Naive thymus-derived CD4-positive, alpha-beta T cell (primary cell): ENCODE measurements around the gene NEDD4. TPM values are rescaled to one million over a fixed set of nuclear protein-coding genes. Genes with fewer than 3 reads are reported as not detected.

Experiments used
- ATAC-seq: fragments of 150-1000 bp; cut with Tn5 transposase; 2 replicates; pipeline ENCODE4 v1.10.0; 2021; ENCODE audit warnings: mild to moderate bottlenecking, moderate library complexity
- CTCF ChIA-PET: fragments of 350-600 bp; sonication (Branson Sonifier 250); formaldehyde crosslinking; loops from one replicate; lab custom pipeline; 2021; ENCODE audit warnings: antibody characterized with exemption; lab: Charles Lee
- POLR2A ChIA-PET: fragments of 350-600 bp; sonication (Branson Sonifier 250); formaldehyde crosslinking; loops from one replicate; lab custom pipeline; 2021; ENCODE audit warnings: antibody characterized with exemption, inconsistent platforms; lab: Charles Lee
- DNase-seq, 9 donors: peaks; one replicate each; pipeline versions ENCODE4 v3.0.0 to v3.0.0-alpha.2; 2020 to 2022; ENCODE audit warnings: mixed read lengths in 1 of 9
- H3K27ac ChIP-seq: one replicate; pipeline ENCODE4 v1.7.0; 2013; ENCODE audit warnings: mild to moderate bottlenecking, low read depth, low read length, moderate library complexity
- H3K27me3 ChIP-seq, 2 donors: one replicate each; pipeline ENCODE4 v1.7.0; 2013; ENCODE audit warnings: low read length in 2 of 2, mild to moderate bottlenecking in 2 of 2, moderate library complexity in 2 of 2; ENCODE audit not compliant: control insufficient read depth in 2 of 2, insufficient read depth in 2 of 2
- H3K36me3 ChIP-seq, 3 experiments: 1 replicate in 2 of 3; 2 replicates in 1 of 3; pipeline ENCODE4 v1.7.0; 2013; ENCODE audit warnings: low read length in 3 of 3, mild to moderate bottlenecking in 3 of 3, moderate library complexity in 1 of 3; ENCODE audit not compliant: insufficient read depth in 3 of 3, control insufficient read depth in 2 of 3
- H3K4me1 ChIP-seq, 2 donors: one replicate each; pipeline ENCODE4 v1.7.0; 2013; ENCODE audit warnings: low read length in 2 of 2, mild to moderate bottlenecking in 2 of 2, moderate library complexity in 1 of 2; ENCODE audit not compliant: control insufficient read depth in 2 of 2, insufficient read depth in 2 of 2
- H3K4me3 ChIP-seq: 2 replicates; pipeline ENCODE4 v1.7.0; 2013; ENCODE audit warnings: mild to moderate bottlenecking, low read length
- H3K9me3 ChIP-seq, 3 experiments: 1 replicate in 2 of 3; 2 replicates in 1 of 3; pipeline ENCODE4 v1.7.0; 2013; ENCODE audit warnings: low read length in 3 of 3; ENCODE audit not compliant: control insufficient read depth in 2 of 3
- H3K27ac Mint-ChIP-seq, 9 donors: one replicate each; pipeline ENCODE4 v1.8.0; 2020 to 2022; ENCODE audit warnings: mixed read lengths in 9 of 9, mild to moderate bottlenecking in 8 of 9, moderate library complexity in 5 of 9, inconsistent platforms in 2 of 9
- H3K27me3 Mint-ChIP-seq, 5 donors: one replicate each; pipeline ENCODE4 v1.8.0; 2021 to 2022; ENCODE audit warnings: mixed read lengths in 5 of 5, mild to moderate bottlenecking in 1 of 5
- H3K36me3 Mint-ChIP-seq, 5 donors: one replicate each; pipeline ENCODE4 v1.8.0; 2020 to 2022; ENCODE audit warnings: mixed read lengths in 5 of 5, mild to moderate bottlenecking in 3 of 5, inconsistent platforms in 1 of 5
- H3K4me1 Mint-ChIP-seq, 7 donors: one replicate each; pipeline ENCODE4 v1.8.0; 2020 to 2022; ENCODE audit warnings: mixed read lengths in 7 of 7, mild to moderate bottlenecking in 3 of 7, inconsistent platforms in 1 of 7
- H3K4me3 Mint-ChIP-seq, 10 donors: one replicate each; pipeline ENCODE4 v1.8.0; 2020 to 2022; ENCODE audit warnings: mild to moderate bottlenecking in 10 of 10, mixed read lengths in 10 of 10, moderate library complexity in 6 of 10, inconsistent platforms in 2 of 10
- H3K9me3 Mint-ChIP-seq, 11 donors: one replicate each; pipeline ENCODE4 v1.8.0; 2020 to 2022; ENCODE audit warnings: mixed read lengths in 11 of 11, mild to moderate bottlenecking in 4 of 11, inconsistent platforms in 1 of 11, moderate library complexity in 1 of 11
- intact Hi-C, 2 donors: fragments of 100-400 bp; cut with micrococcal nuclease; formaldehyde crosslinking; loops; one replicate each; pipeline ENCODE4 v1.15.1; 2023
- polyA plus RNA-seq, 2 donors: library from polyadenylated mRNA; unstranded; fragments of 300-500 nt; fragmentation: Illumina TruSeq; gene quantifications; one replicate each; pipeline ENCODE4 v1.2.3, GENCODE V29; 2021
- total RNA-seq, 6 experiments: library from RNA in 5 of 6; stranded (reverse) in 5 of 6; gene quantifications; 1 replicate in 5 of 6; 2 replicates in 1 of 6; pipeline ENCODE4 v1.2.3 and lab custom pipeline; 2021 to 2026

Gene NEDD4
- total and polyA plus RNA-seq, 7 experiments from 2014 or later: 1.1 to 15.1 (median 4.3) TPM

DNA sequence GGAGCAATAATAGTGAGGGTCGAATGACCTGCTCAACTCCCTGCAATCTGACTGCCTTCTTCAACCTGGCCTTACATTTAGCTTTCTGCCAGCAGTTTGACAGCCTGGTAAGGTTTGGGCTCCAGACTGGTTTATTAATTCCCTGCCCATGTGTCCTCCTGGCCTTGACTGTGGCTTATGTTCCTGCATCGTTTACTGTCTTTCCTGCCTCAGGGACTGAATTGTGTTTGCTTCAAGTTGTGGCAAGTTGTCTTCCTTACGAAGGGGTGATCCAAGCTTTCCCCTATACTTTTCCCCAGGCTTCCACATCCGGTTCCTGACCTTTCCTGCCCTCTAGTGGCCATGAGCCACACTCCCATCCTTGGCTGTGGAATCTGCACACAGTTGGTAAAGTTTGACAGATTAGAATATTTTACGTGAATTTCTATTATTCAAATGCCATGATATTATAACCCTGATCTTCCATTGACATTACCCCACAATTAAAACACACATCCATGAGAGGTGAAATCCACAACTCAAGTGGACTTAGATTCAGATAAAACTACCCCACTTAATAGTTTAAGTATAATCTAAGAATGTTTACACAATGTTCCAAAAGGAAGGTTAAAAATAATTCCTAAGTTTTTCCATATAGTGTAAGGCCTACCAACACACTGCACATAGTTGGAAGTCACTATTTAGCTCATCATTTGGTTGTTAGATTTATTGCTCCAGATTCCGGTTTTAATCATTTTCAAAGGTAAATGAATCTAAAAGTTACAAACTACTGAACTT lies 95.7 kb downstream of the NEDD4 start:
- no peak overlapping the region for H3K4me3 ChIP-seq
- CTCF ChIA-PET: no interaction called here
- no peak for ATAC-seq
- no peaks in the 10 kb centered on the region for H3K27me3 Mint-ChIP-seq
- peaks cover 4 to 14% (median 9%) of the 10 kb centered on the region in 7 donors for H3K4me1 Mint-ChIP-seq
- no peaks in the 10 kb centered on the region for H3K27me3 ChIP-seq
- H3K9me3 ChIP-seq: no peaks in the 10 kb centered on the region
- no peaks in the 10 kb centered on the region for H3K4me1 ChIP-seq
- H3K27ac Mint-ChIP-seq: no peak overlapping the region
- POLR2A ChIA-PET: no interaction called here
- no peaks in the 10 kb centered on the region for H3K9me3 Mint-ChIP-seq
- intact Hi-C loops: loop anchor here (1.0 to 5.0 kb wide), 3 partner anchors 155 to 250 kb away; no protein-coding TSS in a partner anchor
- H3K36me3 ChIP-seq: no peaks in the 10 kb centered on the region
- DNase-seq: no peak
- no peak overlapping the region for H3K27ac ChIP-seq
- H3K4me3 Mint-ChIP-seq: no peak overlapping the region
- no peaks in the 10 kb centered on the region for H3K36me3 Mint-ChIP-seq

DNA sequence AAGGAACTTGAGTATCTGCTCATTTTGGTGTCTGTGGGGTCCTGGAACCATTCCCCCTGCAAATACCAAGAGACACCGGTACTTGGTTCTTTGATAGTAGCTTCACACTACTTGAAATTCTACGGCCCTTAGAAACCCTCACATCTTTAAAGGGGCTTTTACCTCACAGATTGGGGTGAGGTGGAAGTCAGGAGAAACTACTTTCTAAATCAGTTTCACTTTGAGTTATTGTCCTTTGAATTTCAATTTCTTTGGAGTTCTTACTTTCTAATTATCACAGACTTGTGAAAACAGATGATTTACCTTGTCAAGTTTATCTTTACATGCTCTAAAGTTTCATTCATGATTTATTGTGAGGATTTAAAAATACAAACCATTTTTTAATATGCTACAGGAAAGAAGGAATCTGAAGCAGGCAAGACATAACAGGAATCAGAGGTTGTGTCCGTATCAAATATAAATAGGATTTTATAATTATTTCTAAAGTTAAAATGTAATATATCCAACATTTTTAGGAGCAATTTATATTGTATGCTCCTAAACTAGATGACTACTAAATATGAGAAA lies 98.9 kb downstream of the NEDD4 start:
- Mint-ChIP-seq H3K27ac (no peak overlapping the region), H3K36me3 (no peaks in the 10 kb centered on the region), H3K4me1 (peaks cover 4 to 14% (median 9%) of the 10 kb centered on the region in 7 donors), H3K27me3 (peaks cover 0 to 3% (median 0%) of the 10 kb centered on the region in 5 donors), H3K4me3 (no peak overlapping the region), H3K9me3 (peaks cover 0 to 2% (median 0%) of the 10 kb centered on the region in 11 donors)
- Histone ChIP-seq H3K4me1 (no peaks in the 10 kb centered on the region), H3K36me3 (no peaks in the 10 kb centered on the region), H3K9me3 (no peaks in the 10 kb centered on the region), H3K27me3 (no peaks in the 10 kb centered on the region), H3K27ac (no peak overlapping the region), H3K4me3 (no peak overlapping the region)
- ChIA-PET CTCF (no interaction called here), POLR2A (no interaction called here)
- ATAC-seq: no peak
- DNase-seq: no peak
- intact Hi-C loops: no loop called here

DNA sequence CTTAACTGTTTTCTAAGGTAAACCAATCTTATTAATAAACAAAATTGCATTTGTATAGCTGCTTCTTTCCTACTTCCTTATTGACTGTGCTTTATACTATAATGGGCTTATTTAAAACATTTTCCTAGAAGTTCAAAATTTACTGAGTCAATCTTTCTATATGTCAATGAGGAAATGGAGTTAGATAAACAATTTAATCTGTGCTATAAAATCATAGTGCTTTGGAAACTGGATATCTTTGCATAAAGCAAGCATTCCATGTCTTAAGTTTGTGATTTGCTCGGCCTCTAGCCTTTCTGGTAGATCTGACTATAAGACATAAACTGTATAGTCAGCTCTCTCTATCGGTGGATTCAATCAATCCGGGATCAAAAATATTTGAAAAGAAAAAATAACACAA lies 99.6 kb downstream of the NEDD4 start:
- Histone ChIP-seq H3K36me3 (no peaks in the 10 kb centered on the region), H3K4me1 (no peaks in the 10 kb centered on the region), H3K9me3 (no peaks in the 10 kb centered on the region), H3K4me3 (no peak overlapping the region), H3K27me3 (no peaks in the 10 kb centered on the region), H3K27ac (no peak overlapping the region)
- no peak overlapping the region for H3K4me3 Mint-ChIP-seq
- H3K36me3 Mint-ChIP-seq: no peaks in the 10 kb centered on the region
- H3K27ac Mint-ChIP-seq: peak overlapping the region in 1 of 9 donors; percentile 5
- H3K9me3 Mint-ChIP-seq: peaks cover 0 to 6% (median 0%) of the 10 kb centered on the region in 11 donors
- ChIA-PET POLR2A (no interaction called here), CTCF (no interaction called here)
- no peak for DNase-seq
- H3K27me3 Mint-ChIP-seq: peaks cover 0 to 4% (median 0%) of the 10 kb centered on the region in 5 donors
- no peak for ATAC-seq
- H3K4me1 Mint-ChIP-seq: peaks cover 4 to 14% (median 9%) of the 10 kb centered on the region in 7 donors
- intact Hi-C loops: no loop called here

DNA sequence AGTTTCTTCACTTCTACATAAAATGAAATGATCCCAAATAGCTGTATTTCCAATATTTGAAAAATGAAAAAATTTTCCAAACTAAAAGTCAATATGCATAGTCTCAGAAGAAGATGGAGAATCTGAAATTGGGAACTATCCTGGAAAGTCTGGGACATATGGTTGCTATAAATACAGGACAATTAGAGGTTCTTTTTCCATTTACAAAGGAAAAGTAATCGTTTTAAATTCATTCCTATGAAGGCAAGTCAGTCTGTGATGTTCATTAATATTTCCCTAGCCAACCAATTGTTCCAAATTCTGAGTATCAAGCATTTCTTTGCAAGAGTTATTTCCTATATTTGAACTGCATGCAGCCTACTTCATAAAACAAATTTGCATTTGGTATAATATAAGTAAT lies 102.2 kb downstream of the NEDD4 start:
- peaks cover 4 to 11% (median 9%) of the 10 kb centered on the region in 7 donors for H3K4me1 Mint-ChIP-seq
- ATAC-seq: no peak
- POLR2A ChIA-PET: no interaction called here

DNA sequence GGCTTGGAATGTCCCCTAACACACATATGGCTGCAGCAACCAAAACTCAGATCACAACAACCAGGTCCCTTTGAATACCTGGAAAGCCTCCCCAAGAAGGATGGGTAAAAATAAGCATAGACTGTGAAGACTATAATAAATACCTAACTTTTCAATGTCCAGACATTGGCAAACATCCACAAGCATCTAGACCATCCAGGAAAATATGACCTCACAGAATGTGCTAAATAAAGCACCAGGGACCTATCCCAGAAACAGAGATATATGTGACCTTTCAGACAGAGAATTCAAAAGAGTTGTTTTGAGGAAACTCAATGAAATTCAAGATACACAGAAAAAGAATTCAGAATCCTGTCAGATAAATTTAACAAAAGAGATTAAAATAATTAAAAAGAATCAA lies 109.2 kb downstream of the NEDD4 start:
- H3K27ac Mint-ChIP-seq: no peak overlapping the region

More for the DNA sequence above, 102.2 kb downstream of the NEDD4 start:
- no peaks in the 10 kb centered on the region for H3K36me3 ChIP-seq
- intact Hi-C loops: no loop called here
- no peak overlapping the region for H3K4me3 ChIP-seq
- H3K27ac ChIP-seq: no peak overlapping the region
- Mint-ChIP-seq H3K9me3 (peaks cover 0 to 24% (median 13%) of the 10 kb centered on the region in 11 donors), H3K27ac (no peak overlapping the region), H3K36me3 (peaks cover 0 to 5% (median 0%) of the 10 kb centered on the region in 5 donors), H3K4me3 (no peak overlapping the region), H3K27me3 (peaks cover 0 to 12% (median 4%) of the 10 kb centered on the region in 5 donors)
- CTCF ChIA-PET: interaction anchor here (0.6 kb wide), 1 partner anchor 27 kb away, joined by 3 read pairs; no protein-coding TSS in a partner anchor
- no peaks in the 10 kb centered on the region for H3K27me3 ChIP-seq
- no peaks in the 10 kb centered on the region for H3K4me1 ChIP-seq
- DNase-seq: no peak
- no peaks in the 10 kb centered on the region for H3K9me3 ChIP-seq

DNA sequence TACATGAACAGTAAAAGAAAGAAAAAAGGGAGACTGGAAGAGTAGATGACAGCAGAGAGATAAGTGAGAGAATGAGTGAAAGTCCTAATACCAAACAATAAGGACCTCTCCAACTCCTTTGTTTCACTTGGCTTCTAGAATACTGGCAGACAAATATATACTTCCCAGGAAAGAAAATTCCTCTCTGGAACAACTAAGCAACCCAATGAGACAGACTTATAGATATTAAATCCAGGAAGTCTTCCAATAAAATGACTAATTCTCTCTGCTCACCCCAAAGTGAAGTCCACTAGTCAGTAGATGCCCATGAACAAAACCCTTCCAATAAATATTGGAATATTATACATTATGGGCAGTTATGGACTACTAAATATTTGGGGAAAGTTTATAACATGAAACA lies 114.2 kb downstream of the NEDD4 start:
- Mint-ChIP-seq H3K4me3 (no peak overlapping the region), H3K27me3 (no peaks in the 10 kb centered on the region), H3K4me1 (peaks cover 0 to 3% (median 0%) of the 10 kb centered on the region in 7 donors), H3K36me3 (peaks cover 0 to 4% (median 0%) of the 10 kb centered on the region in 5 donors), H3K27ac (no peak overlapping the region), H3K9me3 (no peaks in the 10 kb centered on the region)
- ATAC-seq (no peak), DNase-seq (no peak)
- Histone ChIP-seq H3K4me3 (no peak overlapping the region), H3K9me3 (no peaks in the 10 kb centered on the region), H3K27ac (no peak overlapping the region), H3K27me3 (no peaks in the 10 kb centered on the region), H3K4me1 (no peaks in the 10 kb centered on the region), H3K36me3 (no peaks in the 10 kb centered on the region)
- intact Hi-C loops: no loop called here
- ChIA-PET POLR2A (no interaction called here), CTCF (no interaction called here)

More for the DNA sequence above, 109.2 kb downstream of the NEDD4 start:
- ChIA-PET POLR2A (no interaction called here), CTCF (no interaction called here)
- Histone ChIP-seq H3K9me3 (no peaks in the 10 kb centered on the region), H3K27me3 (no peaks in the 10 kb centered on the region), H3K27ac (no peak overlapping the region), H3K4me3 (no peak overlapping the region), H3K4me1 (no peaks in the 10 kb centered on the region), H3K36me3 (no peaks in the 10 kb centered on the region)
- no peak for DNase-seq
- peaks cover 0 to 31% (median 14%) of the 10 kb centered on the region in 11 donors for H3K9me3 Mint-ChIP-seq
- H3K4me1 Mint-ChIP-seq: peaks cover 0 to 3% (median 0%) of the 10 kb centered on the region in 7 donors
- intact Hi-C loops: no loop called here
- H3K27me3 Mint-ChIP-seq: peaks cover 0 to 12% (median 3%) of the 10 kb centered on the region in 5 donors
- H3K4me3 Mint-ChIP-seq: no peak overlapping the region
- peaks cover 0 to 16% (median 12%) of the 10 kb centered on the region in 5 donors for H3K36me3 Mint-ChIP-seq
- no peak for ATAC-seq
